Measurements from ENCODE around the gene HBE1.
A peak's percentile ranks its signal among the peaks of the same experiment; 100 is the strongest.

The HBE1 gene

GRCh38 chr11:5290106-5290505 is 20.4 kb upstream of the HBE1 start:
- DNase-seq (ENCODE audit: low read depth in 2 of 2), result no peak
- TF ChIP-seq CTCF (IDR thresholded peaks at IDR 0.05; ENCODE audit: low read depth, low read length), result no peak
- no peak overlapping the region for H3K4me3 ChIP-seq (replicated peaks in 1 of 2; ENCODE audit: low read depth in 2 of 2, low read length in 2 of 2)

- no peak for TF ChIP-seq CTCF (IDR thresholded peaks at IDR 0.05; ENCODE audit: low read depth, low read length)
- H3K4me3 ChIP-seq (replicated peaks in 1 of 2; ENCODE audit: low read depth in 2 of 2, low read length in 2 of 2), result no peak overlapping the region
These were observed 20.0 kb upstream of the HBE1 start for GRCh38 chr11:5289696-5290095.

GRCh38 chr11:5288906-5289550 is 19.3 kb upstream of the HBE1 start:
- no peak overlapping the region for H3K4me3 ChIP-seq (replicated peaks in 1 of 2; ENCODE audit: low read depth in 2 of 2, low read length in 2 of 2)
- TF ChIP-seq CTCF (IDR thresholded peaks at IDR 0.05; ENCODE audit: low read depth, low read length), result no peak
- DNase-seq (ENCODE audit: low read depth in 2 of 2), result peak in 1 of 2 donors; percentile 39

More at GRCh38 chr11:5289696-5290095, 20.0 kb upstream of the HBE1 start:
- peak in 1 of 2 donors; percentile 42 for DNase-seq (ENCODE audit: low read depth in 2 of 2)

- peak; percentile 22 to 29 for DNase-seq (ENCODE audit: low read depth in 2 of 2)
- no peak for TF ChIP-seq CTCF (IDR thresholded peaks at IDR 0.05; ENCODE audit: low read depth, low read length)
- H3K4me3 ChIP-seq (replicated peaks in 1 of 2; ENCODE audit: low read depth in 2 of 2, low read length in 2 of 2), result no peak overlapping the region
These were observed 18.6 kb upstream of the HBE1 start for GRCh38 chr11:5288108-5288905.

- no peak for TF ChIP-seq CTCF (IDR thresholded peaks at IDR 0.05; ENCODE audit: low read depth, low read length)
These were observed 17.2 kb upstream of the HBE1 start for GRCh38 chr11:5286901-5287300.

GRCh38 chr11:5286351-5286750 is 16.6 kb upstream of the HBE1 start:
- no peak overlapping the region for H3K4me3 ChIP-seq (replicated peaks in 1 of 2; ENCODE audit: low read depth in 2 of 2, low read length in 2 of 2)
- no peak for DNase-seq (ENCODE audit: low read depth in 2 of 2)
- no peak for TF ChIP-seq CTCF (IDR thresholded peaks at IDR 0.05; ENCODE audit: low read depth, low read length)

More at GRCh38 chr11:5286901-5287300, 17.2 kb upstream of the HBE1 start:
- DNase-seq (ENCODE audit: low read depth in 2 of 2), result no peak
- no peak overlapping the region for H3K4me3 ChIP-seq (replicated peaks in 1 of 2; ENCODE audit: low read depth in 2 of 2, low read length in 2 of 2)

All from cardiac fibroblast (primary cell).